ENCODE measurements around the gene GREB1L.

GREB1L gene

DNA sequence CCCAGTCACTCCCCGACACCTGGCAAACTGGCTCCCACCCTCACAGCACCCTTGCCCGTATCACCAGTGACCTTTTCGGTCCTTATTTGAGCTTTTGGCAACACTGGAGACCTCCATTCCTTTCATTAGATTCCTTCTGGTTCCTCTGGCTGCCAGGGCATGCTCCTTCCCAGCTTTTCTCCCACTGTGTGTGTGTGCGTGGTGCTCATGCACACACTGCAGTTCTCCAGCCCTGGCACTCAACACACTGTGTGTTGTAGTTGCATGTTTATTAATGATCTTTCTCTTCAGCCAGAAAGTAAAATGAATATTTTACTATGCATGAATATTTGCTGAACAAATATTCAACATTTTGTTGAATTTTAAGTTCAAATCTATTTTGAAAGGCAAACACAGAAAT lies 219.4 kb downstream of the GREB1L start:
- H3K36me3 Mint-ChIP-seq, result no peaks in the 10 kb centered on the region
- peaks cover 10 to 29% of the 10 kb centered on the region in 2 donors for H3K27me3 Mint-ChIP-seq
- ATAC-seq (replicated peaks) (no peak), DNase-seq (no peak)
- no peak overlapping the region for H3K4me3 Mint-ChIP-seq
- no peak overlapping the region for H3K27ac Mint-ChIP-seq
- no peaks in the 10 kb centered on the region for H3K4me1 Mint-ChIP-seq
- no peaks in the 10 kb centered on the region for H3K9me3 Mint-ChIP-seq

DNA sequence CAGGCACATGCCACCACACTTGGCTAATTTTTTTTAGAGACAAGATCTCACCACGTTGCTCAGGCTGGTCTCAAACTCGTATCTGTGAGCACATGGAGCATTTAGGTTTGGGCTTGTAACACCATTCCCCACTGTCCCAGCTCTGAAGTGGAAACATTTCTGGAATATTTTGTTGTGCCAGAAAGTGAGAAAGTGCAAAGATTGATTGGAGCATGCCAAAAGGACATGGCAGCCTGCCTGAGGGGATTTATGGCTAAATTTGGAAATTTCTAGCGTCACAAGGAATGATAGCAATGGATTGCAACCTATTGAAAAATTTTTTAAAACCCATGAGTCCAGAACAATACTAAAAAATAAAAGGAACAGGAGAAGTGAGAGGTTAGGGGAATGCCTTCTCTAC lies 221.7 kb downstream of the GREB1L start:
- Mint-ChIP-seq H3K4me1 (no peaks in the 10 kb centered on the region), H3K27ac (no peak overlapping the region), H3K4me3 (no peak overlapping the region), H3K36me3 (no peaks in the 10 kb centered on the region), H3K27me3 (peaks cover 14 to 29% of the 10 kb centered on the region in 2 donors), H3K9me3 (no peaks in the 10 kb centered on the region)
- DNase-seq (no peak), ATAC-seq (replicated peaks) (no peak)

DNA sequence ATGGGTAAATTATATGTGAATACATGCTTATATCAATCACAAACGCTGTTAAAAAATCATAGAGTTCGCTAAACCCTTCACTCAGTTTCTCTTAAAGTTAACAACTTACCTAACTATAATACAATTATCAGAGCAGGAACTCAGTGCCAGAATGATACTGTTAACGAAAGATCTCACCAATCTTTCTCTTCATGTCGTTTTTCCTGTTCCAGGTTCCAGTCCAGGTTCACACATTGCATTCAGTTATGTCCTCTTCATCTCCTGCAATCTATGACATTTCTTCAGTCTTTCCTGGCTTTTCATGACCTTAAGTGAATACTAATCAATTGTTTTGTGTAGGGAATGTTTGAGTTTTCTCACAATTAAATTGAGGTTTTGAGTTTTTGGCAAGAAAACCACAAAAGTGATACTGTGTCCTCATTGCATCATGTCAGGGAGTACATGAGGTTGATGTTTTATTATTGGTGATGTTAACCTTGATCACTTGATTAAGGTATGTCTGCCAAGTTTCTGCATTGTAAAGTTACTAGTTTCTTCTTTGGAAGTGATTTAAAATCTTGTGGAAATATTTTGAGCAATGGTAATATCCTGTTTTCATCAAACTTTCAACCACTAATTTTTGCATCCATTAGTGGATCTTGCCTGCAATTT lies 226.6 kb downstream of the GREB1L start:
- Mint-ChIP-seq H3K9me3 (peaks cover 2% of the 10 kb centered on the region in 2 donors), H3K36me3 (no peaks in the 10 kb centered on the region), H3K4me1 (no peaks in the 10 kb centered on the region), H3K27ac (no peak overlapping the region), H3K4me3 (no peak overlapping the region), H3K27me3 (peaks cover 10 to 21% of the 10 kb centered on the region in 2 donors)
- ATAC-seq (replicated peaks) (no peak), DNase-seq (no peak)

DNA sequence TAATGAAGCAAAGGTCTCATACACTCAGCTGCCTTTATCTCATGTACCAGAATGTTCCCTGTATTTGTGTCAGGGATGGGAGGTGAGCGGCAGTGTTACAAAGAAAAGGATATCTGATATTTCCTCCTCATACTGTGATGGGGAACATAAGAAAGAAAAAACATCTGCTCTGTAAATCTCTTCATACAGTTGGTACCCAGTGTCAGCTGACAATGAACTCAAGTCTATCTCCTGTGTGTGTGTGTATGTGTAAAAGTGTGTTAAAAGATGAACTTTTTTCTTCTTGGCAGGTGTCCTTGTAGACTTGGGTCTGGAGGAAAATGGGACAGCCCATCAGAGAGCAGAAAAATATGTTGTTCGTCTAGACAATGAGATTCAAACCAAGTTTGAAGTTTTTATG lies 230.7 kb downstream of the GREB1L start:
- H3K4me1 Mint-ChIP-seq, result no peaks in the 10 kb centered on the region
- peaks cover 4 to 8% of the 10 kb centered on the region in 2 donors for H3K9me3 Mint-ChIP-seq
- H3K27ac Mint-ChIP-seq, result no peak overlapping the region
- ATAC-seq (replicated peaks), result no peak
- H3K4me3 Mint-ChIP-seq, result no peak overlapping the region
- DNase-seq, result no peak
- peaks cover 19 to 35% of the 10 kb centered on the region in 2 donors for H3K27me3 Mint-ChIP-seq
- no peaks in the 10 kb centered on the region for H3K36me3 Mint-ChIP-seq

DNA sequence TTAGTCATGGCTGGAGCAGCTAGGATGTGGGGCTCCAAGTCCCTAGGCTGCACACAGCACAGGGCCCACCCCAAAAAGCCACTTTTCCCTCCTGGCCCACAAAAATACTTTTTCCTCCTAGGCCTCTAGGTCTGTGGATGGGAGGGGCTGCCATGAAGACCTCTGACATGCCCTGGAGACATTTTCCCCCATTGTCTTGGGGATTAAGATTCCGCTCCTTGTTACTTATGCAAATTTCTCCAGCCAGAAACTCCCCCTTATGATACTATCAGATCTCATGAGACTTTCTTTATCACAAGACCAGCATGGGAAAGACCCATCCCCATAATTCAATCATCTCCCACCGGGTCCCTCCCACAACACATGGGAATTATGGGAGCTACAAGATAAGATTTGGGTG lies 232.6 kb downstream of the GREB1L start:
- Mint-ChIP-seq H3K9me3 (peaks cover 4 to 8% of the 10 kb centered on the region in 2 donors), H3K27me3 (peaks cover 22 to 35% of the 10 kb centered on the region in 2 donors), H3K4me3 (no peak overlapping the region), H3K4me1 (no peaks in the 10 kb centered on the region), H3K36me3 (no peaks in the 10 kb centered on the region), H3K27ac (no peak overlapping the region)
- ATAC-seq (replicated peaks) (no peak), DNase-seq (no peak)

DNA sequence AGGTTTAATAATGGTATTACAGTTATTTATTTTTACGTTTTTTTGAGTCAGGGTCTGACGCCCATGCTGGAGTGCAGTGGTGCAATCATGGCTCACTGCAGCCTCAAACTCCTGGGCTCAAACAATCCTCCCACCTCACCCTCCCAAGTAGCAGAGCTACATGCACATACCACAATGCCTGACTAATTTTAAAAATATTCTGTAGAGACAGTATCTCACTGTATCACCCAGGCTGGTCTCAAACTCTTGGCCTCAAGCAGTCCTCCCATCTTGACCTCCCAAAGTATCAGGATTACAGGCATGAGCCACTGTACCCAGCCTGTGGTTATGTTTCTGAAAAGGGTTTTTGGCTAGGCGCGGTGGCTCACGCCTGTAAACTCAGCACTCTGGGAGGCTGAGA lies 237.7 kb downstream of the GREB1L start:
- Mint-ChIP-seq H3K36me3 (no peaks in the 10 kb centered on the region), H3K27me3 (peaks cover 19 to 22% of the 10 kb centered on the region in 2 donors), H3K4me1 (no peaks in the 10 kb centered on the region), H3K27ac (no peak overlapping the region), H3K9me3 (no peaks in the 10 kb centered on the region), H3K4me3 (no peak overlapping the region)
- no peak for DNase-seq
- ATAC-seq (replicated peaks), result no peak

DNA sequence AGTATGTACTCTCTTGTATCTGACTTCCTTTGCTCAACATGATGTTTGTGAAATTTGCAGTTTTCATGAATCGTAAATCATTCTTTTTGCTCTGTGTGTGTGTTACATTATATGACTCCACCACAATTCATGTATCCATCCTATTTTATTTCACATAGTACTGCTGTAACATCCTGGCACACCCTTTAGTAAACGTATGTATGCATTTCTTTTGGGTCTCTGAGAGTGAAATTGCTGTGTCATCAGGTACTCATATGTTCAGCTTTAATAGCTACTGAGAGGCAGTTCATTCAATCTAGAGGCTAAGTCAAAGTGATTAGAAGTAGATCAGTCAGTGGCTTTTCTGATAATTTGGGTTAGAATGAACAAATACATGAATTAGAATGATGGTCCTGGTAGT lies 239.7 kb downstream of the GREB1L start:
- H3K27me3 Mint-ChIP-seq, result peaks cover 6 to 16% of the 10 kb centered on the region in 2 donors
- no peak for ATAC-seq (replicated peaks)
- no peaks in the 10 kb centered on the region for H3K36me3 Mint-ChIP-seq
- no peak for DNase-seq
- H3K4me1 Mint-ChIP-seq, result no peaks in the 10 kb centered on the region
- no peaks in the 10 kb centered on the region for H3K9me3 Mint-ChIP-seq
- no peak overlapping the region for H3K4me3 Mint-ChIP-seq
- no peak overlapping the region for H3K27ac Mint-ChIP-seq

DNA sequence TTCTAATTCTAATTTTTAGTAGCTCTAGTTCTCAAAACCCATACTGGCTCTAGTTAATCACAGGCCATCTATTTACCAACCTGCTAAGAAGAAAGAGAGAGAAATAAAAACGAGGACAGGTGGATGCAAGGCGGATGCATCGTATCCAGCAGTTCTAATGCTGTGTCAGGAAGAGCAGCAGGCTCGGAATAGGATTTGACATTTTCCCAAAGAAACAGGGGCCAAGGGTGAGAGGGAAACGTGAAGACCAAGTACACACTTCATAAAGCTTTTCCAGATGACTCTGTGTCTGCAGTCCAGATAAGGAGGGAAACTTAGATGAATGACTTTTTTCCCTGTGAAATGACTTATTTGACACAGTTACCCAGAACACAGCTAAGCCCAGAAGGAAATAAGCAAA lies 241.0 kb downstream of the GREB1L start:
- Mint-ChIP-seq H3K4me3 (no peak overlapping the region), H3K36me3 (no peaks in the 10 kb centered on the region), H3K27me3 (peaks cover 6 to 9% of the 10 kb centered on the region in 2 donors), H3K9me3 (no peaks in the 10 kb centered on the region), H3K4me1 (no peaks in the 10 kb centered on the region), H3K27ac (no peak overlapping the region)
- ATAC-seq (replicated peaks), result no peak
- no peak for DNase-seq

DNA sequence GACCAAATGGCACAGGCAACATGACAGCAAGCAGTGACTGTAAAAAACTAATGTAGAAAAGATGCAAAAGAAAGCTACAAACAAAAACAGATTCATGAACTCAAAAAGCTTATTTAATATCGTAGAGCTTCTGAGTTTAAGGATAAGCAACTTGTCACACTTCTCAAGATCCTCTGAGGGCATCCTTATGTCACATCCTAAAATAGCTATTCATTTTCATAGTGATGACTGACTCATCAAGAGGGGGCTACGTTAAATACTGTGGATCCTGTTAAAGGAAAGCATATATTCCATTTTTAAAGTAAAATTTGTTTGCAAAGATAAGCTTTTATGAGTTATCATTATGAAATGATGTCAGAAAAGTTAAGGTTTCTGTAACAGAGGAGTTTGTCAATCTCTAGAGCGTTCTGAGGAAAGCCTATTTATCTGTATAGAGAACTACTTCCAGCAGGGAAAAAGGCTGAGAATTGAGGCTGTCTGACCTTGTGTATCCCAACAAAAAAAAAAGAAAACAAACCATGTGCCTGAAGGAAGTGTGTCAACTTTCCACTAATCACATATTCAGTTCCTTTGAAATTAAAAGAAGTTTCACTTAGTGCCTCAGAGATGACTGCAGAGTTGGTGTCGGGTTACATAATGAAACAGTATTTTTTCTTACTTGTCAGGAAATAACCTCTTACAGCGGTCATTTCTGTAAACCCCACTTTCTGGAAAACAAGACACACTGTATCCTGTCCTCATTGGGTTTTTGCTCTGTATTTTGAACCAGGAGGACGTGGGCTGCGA lies 243.0 kb downstream of the GREB1L start:
- peaks cover 6 to 9% of the 10 kb centered on the region in 2 donors for H3K27me3 Mint-ChIP-seq
- H3K4me3 Mint-ChIP-seq, result no peak overlapping the region
- DNase-seq (no peak), ATAC-seq (replicated peaks) (no peak)
- no peaks in the 10 kb centered on the region for H3K4me1 Mint-ChIP-seq
- no peaks in the 10 kb centered on the region for H3K9me3 Mint-ChIP-seq
- no peak overlapping the region for H3K27ac Mint-ChIP-seq
- H3K36me3 Mint-ChIP-seq, result no peaks in the 10 kb centered on the region

DNA sequence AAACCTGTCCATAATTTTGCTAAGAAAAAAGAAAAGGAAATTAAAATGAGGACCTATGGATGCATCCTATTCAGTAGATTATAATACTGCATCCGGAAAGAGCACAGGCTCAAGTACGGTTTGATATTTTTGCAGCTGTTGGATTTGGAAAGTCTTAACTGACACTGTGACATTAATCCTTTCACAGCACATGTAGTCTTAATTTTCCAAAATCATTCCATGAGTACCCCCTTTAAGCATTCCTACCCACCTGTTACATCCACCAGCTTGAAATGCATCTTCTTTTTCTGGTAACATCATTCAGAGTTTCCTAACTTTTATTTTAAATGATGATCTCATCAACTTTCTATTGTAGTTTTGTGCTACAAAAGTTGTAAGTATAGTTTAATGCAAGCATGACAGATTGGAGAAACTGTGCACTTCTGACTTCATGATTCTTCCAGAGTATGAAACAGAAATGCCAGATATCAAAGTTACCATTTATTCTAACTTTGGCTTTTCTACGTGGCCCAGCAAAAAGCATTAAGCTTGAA lies 244.9 kb downstream of the GREB1L start:
- no peak for ATAC-seq (replicated peaks)
- H3K9me3 Mint-ChIP-seq, result no peaks in the 10 kb centered on the region
- no peak overlapping the region for H3K27ac Mint-ChIP-seq
- peaks cover 0 to 4% of the 10 kb centered on the region in 2 donors for H3K27me3 Mint-ChIP-seq
- DNase-seq, result no peak
- no peaks in the 10 kb centered on the region for H3K4me1 Mint-ChIP-seq
- H3K36me3 Mint-ChIP-seq, result no peaks in the 10 kb centered on the region
- no peak overlapping the region for H3K4me3 Mint-ChIP-seq

DNA sequence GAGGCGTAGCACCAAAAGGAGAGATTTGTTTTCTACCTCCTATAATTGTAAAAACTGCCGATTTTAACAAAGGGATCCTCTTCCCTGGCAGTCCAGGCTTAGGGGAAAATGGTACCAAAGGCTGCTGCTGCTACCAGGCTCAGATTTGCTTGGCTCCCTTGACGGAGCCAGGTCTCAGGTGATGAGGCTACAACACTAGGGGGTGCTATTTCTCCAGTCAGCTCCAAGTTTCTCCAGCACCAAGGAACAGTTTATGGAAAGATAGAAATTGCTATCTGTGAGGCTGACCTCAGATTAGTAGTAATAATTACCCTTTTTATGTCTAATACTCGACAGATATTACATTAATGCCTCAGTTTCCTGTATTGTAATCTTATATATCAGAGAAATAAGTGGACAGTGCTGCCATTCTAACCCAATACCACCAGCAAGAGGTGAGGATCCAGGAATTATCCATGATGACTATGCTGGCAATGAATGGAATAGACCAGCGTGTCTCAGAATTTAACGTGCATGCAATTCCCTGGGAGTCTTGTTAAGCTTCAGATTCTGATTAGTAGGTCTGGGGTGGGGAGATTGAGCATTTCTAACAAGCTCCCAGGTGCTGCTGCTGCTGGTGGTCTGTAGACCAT lies 247.2 kb downstream of the GREB1L start:
- ATAC-seq (replicated peaks), result peak; percentile 50 to 56
- Mint-ChIP-seq H3K9me3 (no peaks in the 10 kb centered on the region), H3K27me3 (peaks cover 0 to 4% of the 10 kb centered on the region in 2 donors), H3K36me3 (no peaks in the 10 kb centered on the region), H3K4me3 (no peak overlapping the region), H3K27ac (no peak overlapping the region), H3K4me1 (no peaks in the 10 kb centered on the region)
- DNase-seq, result no peak

DNA sequence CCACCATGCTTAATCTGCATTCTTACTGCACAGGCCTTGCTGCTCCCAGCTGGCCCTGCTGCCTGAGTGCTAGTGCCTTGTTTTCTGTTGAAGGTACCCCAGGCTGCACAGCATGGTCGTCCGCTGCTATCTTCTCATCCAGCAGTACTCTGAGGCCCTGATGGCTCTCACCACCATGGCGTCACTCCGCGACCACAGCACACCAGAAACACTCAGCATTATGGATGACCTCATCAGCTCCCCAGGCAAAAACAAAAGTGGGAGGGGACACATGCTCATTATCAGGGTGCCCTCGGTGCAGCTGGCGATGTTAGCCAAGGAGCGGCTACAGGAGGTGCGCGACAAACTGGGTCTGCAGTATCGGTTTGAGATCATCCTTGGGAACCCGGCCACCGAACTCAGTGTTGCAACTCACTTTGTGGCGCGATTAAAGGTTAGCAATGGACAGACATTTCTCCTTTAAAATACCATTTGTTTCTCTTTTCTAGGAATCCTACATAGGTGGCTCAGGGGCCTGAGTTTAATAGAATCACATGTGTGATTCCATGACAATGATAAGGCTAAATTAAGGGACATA lies 248.0 kb downstream of the GREB1L start:
- Mint-ChIP-seq H3K4me1 (no peaks in the 10 kb centered on the region), H3K36me3 (no peaks in the 10 kb centered on the region), H3K27ac (no peak overlapping the region), H3K9me3 (no peaks in the 10 kb centered on the region), H3K4me3 (no peak overlapping the region), H3K27me3 (peaks cover 0 to 4% of the 10 kb centered on the region in 2 donors)
- ATAC-seq (replicated peaks) (no peak), DNase-seq (no peak)

DNA sequence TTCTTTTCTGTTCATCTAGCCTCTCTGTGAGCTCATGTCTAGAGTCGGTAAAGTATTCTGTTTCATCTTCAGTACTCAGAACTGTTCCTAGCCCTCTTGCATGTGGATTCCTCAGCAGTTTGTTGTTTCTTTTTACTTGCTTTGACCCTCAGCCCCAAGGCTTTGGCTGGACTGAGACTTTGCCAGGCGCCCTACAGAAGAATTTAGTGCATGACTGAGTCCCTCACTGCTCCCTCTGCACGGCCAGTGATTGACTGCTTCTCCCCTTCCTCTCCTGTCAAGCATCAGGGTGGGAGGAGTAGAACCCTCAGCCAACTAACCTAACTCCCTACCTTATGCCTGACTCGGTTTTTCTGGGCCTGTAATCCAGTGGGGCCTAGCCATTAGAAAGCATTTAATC lies 248.7 kb downstream of the GREB1L start:
- DNase-seq (no peak), ATAC-seq (replicated peaks) (no peak)
- Mint-ChIP-seq H3K9me3 (no peaks in the 10 kb centered on the region), H3K4me1 (no peaks in the 10 kb centered on the region), H3K27ac (no peak overlapping the region), H3K4me3 (no peak overlapping the region), H3K27me3 (peaks cover 0 to 4% of the 10 kb centered on the region in 2 donors), H3K36me3 (no peaks in the 10 kb centered on the region)

DNA sequence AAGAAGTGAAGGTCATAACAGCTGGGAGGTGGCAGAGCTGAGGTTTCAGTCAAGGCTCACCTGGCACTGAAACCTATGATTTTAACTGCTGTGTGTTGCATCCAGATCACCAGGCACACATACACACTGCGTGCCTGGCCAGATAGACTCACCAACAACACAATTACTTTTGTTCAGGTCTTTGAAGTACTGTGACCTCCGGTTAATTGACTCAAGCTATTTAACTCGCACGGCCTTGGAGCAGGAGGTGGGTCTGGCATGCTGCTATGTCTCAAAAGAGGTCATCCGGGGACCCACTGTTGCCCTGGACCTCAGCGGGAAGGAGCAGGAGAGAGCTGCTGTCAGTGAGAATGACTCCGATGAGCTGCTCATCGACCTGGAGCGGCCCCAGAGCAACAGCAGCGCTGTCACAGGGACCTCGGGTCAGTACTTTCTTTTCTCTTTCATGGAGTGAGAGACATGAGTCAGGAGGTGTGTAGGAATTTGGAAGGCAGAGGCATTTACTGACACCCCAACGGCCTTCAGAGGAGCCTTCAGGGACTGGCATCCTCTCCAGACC lies 254.3 kb downstream of the GREB1L start:
- H3K36me3 Mint-ChIP-seq, result no peaks in the 10 kb centered on the region
- no peak overlapping the region for H3K4me3 Mint-ChIP-seq
- H3K4me1 Mint-ChIP-seq, result no peaks in the 10 kb centered on the region
- DNase-seq (no peak), ATAC-seq (replicated peaks) (no peak)
- no peak overlapping the region for H3K27ac Mint-ChIP-seq
- no peaks in the 10 kb centered on the region for H3K9me3 Mint-ChIP-seq
- no peaks in the 10 kb centered on the region for H3K27me3 Mint-ChIP-seq

All from stimulated activated naive B cell treated with anti-CD40 and anti-IgM and Interleukin-4, amounts not matched to agents 10 μg/mL and 1 μg/mL and 100 μg/mL, for 72 hours (primary cell).